ENCODE data around the gene MSL3B.

MSL3B gene

DNA sequence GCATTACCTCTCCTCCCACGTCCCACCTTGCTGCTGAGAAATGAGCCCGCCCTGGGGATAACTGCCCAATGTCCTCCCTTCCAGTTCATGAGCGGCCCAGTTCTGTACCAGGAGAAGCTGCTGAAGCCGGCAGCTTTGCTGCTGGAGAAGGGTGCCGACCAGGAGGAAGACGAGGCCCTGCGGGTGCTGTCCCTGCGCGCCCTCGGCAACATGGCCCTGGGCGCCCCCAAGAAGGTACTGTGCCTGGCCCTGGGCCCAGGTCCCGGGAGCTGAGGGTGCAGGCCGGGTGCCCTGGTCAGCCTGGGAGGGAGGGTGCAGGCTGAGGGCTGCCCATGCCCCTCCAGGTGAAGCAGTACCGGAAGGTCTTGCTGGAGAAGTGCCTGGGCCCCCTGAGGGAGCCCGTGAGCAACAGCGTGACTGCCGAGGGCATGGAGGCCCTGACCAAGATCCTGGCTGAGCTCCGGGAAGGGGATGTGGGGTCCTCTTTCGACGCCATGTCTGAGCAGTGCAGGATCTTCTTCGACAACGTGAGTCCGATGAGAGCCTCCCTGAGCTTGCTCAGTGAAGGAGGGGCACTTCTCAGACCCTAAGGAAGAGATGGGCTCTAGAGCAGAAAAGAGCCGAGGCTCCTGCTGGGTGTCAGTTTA lies 39.5 kb downstream of the MSL3B start:
- H3K4me3 Mint-ChIP-seq = no peak overlapping the region
- DNase-seq (ENCODE audit: low spot score in 2 of 2) (no peak), ATAC-seq (replicated peaks; ENCODE audit: extremely low read depth, poor library complexity, severe bottlenecking) (no peak)
- no peak overlapping the region for H3K27ac Mint-ChIP-seq (ENCODE audit: low read depth)
- peaks cover 2% of the 10 kb centered on the region for H3K36me3 Mint-ChIP-seq (ENCODE audit: insufficient read depth)
- peaks cover 33% of the 10 kb centered on the region for H3K27me3 Mint-ChIP-seq
- H3K4me1 Mint-ChIP-seq = no peaks in the 10 kb centered on the region
- H3K9me3 Mint-ChIP-seq = no peaks in the 10 kb centered on the region

DNA sequence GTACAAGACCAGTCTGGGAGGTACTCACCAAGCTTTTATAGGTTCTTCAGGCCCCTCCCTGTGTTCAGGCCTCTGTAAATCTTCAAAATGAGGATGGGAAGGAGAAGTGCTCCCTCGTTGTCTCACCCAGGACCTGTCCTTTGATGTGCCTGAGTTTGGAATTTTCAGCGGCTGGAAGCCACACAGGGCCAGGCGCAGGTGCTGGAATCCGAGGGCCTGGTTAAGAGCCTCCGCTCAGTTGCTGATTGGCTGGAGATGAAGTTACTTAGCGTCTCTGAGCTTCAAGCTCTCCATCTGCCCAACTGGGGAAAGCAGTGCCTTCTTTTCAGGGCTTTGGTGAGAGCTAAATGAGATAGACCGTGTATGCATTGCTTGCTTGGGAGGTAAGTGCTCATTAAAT lies 43.8 kb downstream of the MSL3B start:
- H3K9me3 Mint-ChIP-seq = no peaks in the 10 kb centered on the region
- DNase-seq (ENCODE audit: low spot score in 2 of 2) (no peak), ATAC-seq (replicated peaks; ENCODE audit: extremely low read depth, poor library complexity, severe bottlenecking) (no peak)
- H3K4me1 Mint-ChIP-seq = no peaks in the 10 kb centered on the region
- H3K4me3 Mint-ChIP-seq = no peak overlapping the region
- H3K36me3 Mint-ChIP-seq (ENCODE audit: insufficient read depth) = peaks cover 2% of the 10 kb centered on the region
- H3K27me3 Mint-ChIP-seq = peaks cover 56% of the 10 kb centered on the region
- no peak overlapping the region for H3K27ac Mint-ChIP-seq (ENCODE audit: low read depth)

DNA sequence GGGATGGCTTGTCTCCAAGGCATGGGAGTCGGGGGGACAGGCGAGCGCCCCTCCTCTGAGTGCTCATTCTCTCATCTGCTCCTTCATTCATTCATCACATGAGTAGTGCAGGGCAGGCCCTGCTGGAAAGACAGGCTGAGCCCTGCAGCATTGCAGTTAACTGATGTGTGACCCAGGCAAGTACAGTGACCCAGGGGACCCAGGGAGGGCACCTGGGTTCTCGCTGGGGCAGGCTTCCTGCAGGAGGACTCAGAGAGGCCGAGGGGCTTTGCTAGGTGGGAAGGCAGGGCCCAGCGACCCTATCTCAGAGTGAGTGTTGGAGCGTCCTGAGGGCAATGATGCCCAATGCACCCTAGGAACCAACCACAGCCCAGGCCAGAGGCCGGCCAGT lies 44.5 kb downstream of the MSL3B start:
- Mint-ChIP-seq H3K27me3 (peaks cover 63% of the 10 kb centered on the region), H3K9me3 (no peaks in the 10 kb centered on the region), H3K36me3 (ENCODE audit: insufficient read depth) (peaks cover 2% of the 10 kb centered on the region), H3K27ac (ENCODE audit: low read depth) (no peak overlapping the region), H3K4me3 (no peak overlapping the region), H3K4me1 (no peaks in the 10 kb centered on the region)
- no peak for ATAC-seq (replicated peaks; ENCODE audit: extremely low read depth, poor library complexity, severe bottlenecking)
- no peak for DNase-seq (ENCODE audit: low spot score in 2 of 2)

DNA sequence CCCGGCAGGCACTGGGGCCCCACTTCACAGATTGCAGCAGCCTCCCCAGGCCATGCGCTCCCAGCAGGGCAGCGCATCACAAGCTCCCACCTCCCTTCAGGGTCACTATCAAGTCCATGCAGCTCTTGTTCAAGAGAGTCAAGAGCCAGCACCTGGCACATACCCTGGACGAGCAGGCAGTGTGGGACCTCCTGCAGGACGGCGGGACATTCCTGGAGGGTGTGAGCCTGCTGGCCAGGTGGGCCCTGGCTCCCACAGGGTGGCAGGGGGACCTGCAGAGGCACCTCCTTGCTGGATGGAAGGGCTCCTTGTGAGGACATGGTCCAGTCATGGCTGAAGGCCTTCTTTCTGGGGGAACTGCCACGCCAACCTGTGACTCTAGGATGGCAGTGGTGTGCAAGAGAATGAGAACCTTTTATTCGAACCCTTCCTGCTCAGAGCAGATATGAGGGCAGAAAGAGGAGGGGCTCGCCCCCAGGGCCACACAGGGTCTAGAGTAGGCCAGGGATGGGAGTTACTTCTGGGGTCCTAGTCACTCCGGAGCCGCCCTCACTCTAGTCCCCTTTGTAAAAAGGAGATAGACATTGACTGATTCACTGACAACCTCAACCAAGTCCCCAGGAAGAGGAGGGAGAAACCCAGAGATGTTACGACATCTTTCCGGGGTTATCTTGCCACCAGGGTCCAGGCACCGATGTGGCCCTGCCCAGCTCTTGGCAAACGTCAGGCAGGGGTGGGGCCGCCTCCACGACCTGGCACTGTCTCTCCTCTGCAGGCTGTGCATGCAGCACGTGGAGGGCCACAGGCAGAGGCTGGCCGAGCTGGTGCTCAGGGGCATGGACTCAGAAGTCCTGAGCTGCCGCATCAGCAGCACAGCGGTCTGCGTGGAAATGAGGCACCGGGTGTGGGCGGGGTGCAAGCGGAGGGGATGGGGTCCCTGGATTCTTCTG lies 45.1 kb downstream of the MSL3B start:
- Mint-ChIP-seq H3K9me3 (no peaks in the 10 kb centered on the region), H3K4me1 (no peaks in the 10 kb centered on the region), H3K27me3 (peaks cover 66% of the 10 kb centered on the region), H3K27ac (ENCODE audit: low read depth) (no peak overlapping the region), H3K36me3 (ENCODE audit: insufficient read depth) (peaks cover 2% of the 10 kb centered on the region), H3K4me3 (no peak overlapping the region)
- DNase-seq (ENCODE audit: low spot score in 2 of 2) (no peak), ATAC-seq (replicated peaks; ENCODE audit: extremely low read depth, poor library complexity, severe bottlenecking) (no peak)

DNA sequence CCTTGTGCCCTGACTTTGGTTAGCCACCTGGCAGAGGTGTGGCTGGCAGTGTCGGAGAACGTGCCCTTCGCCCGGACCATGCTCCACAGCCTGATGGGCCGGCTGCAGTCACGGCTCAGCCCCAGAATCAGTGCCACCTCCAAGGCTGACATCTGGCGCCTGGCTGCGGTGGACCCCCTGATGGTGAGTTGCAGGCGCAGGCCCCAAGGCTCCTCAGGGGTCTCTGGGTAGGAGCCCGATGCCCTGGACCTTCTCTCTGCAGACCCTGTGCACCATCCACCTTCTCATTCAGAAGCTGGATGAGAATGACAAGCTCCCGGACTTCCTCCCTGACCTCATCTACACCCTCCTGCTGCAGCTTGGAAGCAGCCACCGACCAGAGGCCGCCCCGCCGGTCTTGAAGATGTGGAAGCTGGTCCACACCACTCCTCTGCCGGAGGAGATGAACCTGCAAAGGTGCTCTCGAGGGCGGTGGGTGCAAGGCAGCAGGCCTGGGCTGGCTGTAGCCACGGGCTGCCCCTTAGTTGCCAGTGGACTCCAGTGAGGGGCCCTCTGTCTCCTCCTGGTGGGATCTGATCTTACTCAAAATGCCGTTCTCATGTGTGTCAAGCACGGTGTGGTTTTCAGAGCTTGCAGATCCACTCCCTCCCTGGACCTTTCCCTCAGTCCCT lies 46.0 kb downstream of the MSL3B start:
- ATAC-seq (replicated peaks; ENCODE audit: extremely low read depth, poor library complexity, severe bottlenecking) (no peak), DNase-seq (ENCODE audit: low spot score in 2 of 2) (no peak)
- Mint-ChIP-seq H3K4me3 (no peak overlapping the region), H3K27ac (ENCODE audit: low read depth) (no peak overlapping the region), H3K9me3 (no peaks in the 10 kb centered on the region), H3K36me3 (ENCODE audit: insufficient read depth) (no peaks in the 10 kb centered on the region), H3K4me1 (no peaks in the 10 kb centered on the region), H3K27me3 (peaks cover 66% of the 10 kb centered on the region)

DNA sequence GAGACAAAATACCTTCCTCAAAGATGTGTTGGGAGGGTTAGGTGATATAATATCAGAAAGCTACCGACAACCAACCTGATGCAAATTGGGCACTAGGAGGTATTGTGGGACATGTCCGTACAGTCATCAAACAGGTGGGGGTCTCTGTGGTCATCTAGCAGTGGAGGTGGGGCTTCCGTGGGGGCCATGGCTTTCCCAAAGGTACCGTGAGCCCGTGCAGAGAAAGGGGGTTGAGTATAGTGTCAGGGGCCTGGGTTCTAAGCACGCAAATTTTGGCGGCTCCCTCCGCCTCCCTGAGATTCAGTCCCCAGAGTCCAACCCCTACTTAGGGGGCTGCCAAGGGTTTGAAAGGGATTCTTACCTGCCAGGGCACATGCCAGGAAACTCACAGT lies 46.5 kb downstream of the MSL3B start:
- H3K4me1 Mint-ChIP-seq = no peaks in the 10 kb centered on the region
- no peaks in the 10 kb centered on the region for H3K9me3 Mint-ChIP-seq
- H3K4me3 Mint-ChIP-seq = no peak overlapping the region
- no peak overlapping the region for H3K27ac Mint-ChIP-seq (ENCODE audit: low read depth)
- peaks cover 66% of the 10 kb centered on the region for H3K27me3 Mint-ChIP-seq
- DNase-seq (ENCODE audit: low spot score in 2 of 2) = no peak
- no peaks in the 10 kb centered on the region for H3K36me3 Mint-ChIP-seq (ENCODE audit: insufficient read depth)
- no peak for ATAC-seq (replicated peaks; ENCODE audit: extremely low read depth, poor library complexity, severe bottlenecking)

DNA sequence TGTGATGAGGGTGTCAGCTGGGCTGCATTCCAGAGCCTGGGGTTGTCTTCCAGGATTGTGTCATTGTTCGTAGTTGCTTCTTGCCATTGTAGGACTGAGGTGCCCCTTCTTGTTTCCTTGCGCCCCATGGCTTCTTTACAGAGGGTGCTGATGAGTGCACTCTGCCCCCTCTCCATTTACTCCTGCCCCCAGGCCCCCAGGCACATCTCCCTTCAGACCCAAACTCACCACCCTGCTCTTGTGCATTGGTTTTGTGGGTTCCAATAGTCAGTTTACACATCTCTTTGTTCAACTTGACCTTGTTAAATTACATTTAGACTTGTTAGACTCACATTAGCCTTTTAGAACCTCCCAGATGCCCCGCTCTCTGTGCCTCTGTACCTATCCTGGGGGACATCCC lies 47.0 kb downstream of the MSL3B start:
- H3K36me3 Mint-ChIP-seq (ENCODE audit: insufficient read depth) = no peaks in the 10 kb centered on the region
- no peaks in the 10 kb centered on the region for H3K9me3 Mint-ChIP-seq
- ATAC-seq (replicated peaks; ENCODE audit: extremely low read depth, poor library complexity, severe bottlenecking) = no peak
- no peaks in the 10 kb centered on the region for H3K4me1 Mint-ChIP-seq
- no peak for DNase-seq (ENCODE audit: low spot score in 2 of 2)
- H3K27me3 Mint-ChIP-seq = peaks cover 66% of the 10 kb centered on the region
- no peak overlapping the region for H3K27ac Mint-ChIP-seq (ENCODE audit: low read depth)
- H3K4me3 Mint-ChIP-seq = no peak overlapping the region

DNA sequence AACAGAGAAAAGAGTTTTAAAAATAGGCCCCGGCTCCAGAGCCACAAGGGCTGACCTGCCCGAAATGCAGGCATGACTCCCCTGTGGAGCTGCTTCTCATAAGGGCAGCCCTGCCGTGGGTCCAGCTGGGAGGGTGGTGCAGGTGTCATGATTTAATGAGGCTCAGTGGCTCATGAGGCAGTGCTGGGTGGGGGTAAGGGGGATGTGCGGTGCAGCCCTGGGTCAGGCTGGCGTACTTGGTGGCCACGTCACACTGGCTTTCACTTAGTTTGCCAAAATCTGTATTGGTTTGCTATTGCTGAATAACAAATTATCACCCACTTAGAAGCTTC lies 47.4 kb downstream of the MSL3B start:
- H3K36me3 Mint-ChIP-seq (ENCODE audit: insufficient read depth) = no peaks in the 10 kb centered on the region
- H3K4me3 Mint-ChIP-seq = no peak overlapping the region
- ATAC-seq (replicated peaks; ENCODE audit: extremely low read depth, poor library complexity, severe bottlenecking) (no peak), DNase-seq (ENCODE audit: low spot score in 2 of 2) (no peak)
- no peaks in the 10 kb centered on the region for H3K9me3 Mint-ChIP-seq
- peaks cover 66% of the 10 kb centered on the region for H3K27me3 Mint-ChIP-seq
- no peaks in the 10 kb centered on the region for H3K4me1 Mint-ChIP-seq
- no peak overlapping the region for H3K27ac Mint-ChIP-seq (ENCODE audit: low read depth)

DNA sequence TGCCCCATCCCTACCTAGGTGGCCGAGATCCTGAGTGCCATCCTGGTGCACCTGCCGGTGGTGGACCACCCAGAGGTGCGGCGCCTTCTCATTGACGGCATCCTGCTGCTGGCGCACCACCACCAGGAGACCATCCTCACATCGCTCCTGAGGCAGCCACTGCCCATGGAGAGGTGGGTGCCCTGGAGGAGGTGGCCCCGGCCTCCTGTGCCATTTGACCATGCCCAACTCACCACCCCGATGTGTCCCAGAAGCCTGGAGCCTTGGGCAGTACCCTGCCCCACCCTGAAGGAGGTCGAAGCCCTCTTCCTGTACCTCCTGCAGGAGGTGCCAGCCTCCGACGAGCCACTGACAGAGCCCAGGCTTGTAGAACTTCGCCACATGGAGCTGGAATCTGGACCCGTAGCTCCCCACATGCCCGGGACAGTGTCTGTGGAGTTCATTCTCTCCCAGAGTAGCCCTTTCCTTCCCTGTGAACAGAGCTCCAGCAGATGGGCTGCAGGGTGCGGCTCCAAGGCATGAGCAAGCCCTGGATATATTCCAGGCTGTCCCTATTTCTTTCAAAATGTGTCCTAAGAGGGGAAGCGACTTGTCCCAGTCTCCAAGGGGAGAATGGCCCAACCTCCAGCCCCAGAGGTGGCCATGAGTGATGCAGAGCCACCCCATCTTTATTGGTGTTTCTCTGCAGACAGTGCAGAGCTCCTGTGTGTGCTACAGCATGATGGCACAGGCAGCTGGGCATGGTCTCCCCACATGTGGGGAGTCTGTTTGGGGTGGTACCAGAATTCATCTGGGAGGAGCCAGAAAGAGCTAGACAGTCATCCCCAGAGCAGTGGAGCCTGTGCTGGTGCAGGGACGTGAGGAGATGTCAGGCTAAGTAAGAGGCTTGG lies 48.1 kb downstream of the MSL3B start:
- H3K4me3 Mint-ChIP-seq = no peak overlapping the region
- H3K9me3 Mint-ChIP-seq = no peaks in the 10 kb centered on the region
- ATAC-seq (replicated peaks; ENCODE audit: extremely low read depth, poor library complexity, severe bottlenecking) (no peak), DNase-seq (ENCODE audit: low spot score in 2 of 2) (no peak)
- no peak overlapping the region for H3K27ac Mint-ChIP-seq (ENCODE audit: low read depth)
- peaks cover 66% of the 10 kb centered on the region for H3K27me3 Mint-ChIP-seq
- no peaks in the 10 kb centered on the region for H3K36me3 Mint-ChIP-seq (ENCODE audit: insufficient read depth)
- H3K4me1 Mint-ChIP-seq = no peaks in the 10 kb centered on the region

DNA sequence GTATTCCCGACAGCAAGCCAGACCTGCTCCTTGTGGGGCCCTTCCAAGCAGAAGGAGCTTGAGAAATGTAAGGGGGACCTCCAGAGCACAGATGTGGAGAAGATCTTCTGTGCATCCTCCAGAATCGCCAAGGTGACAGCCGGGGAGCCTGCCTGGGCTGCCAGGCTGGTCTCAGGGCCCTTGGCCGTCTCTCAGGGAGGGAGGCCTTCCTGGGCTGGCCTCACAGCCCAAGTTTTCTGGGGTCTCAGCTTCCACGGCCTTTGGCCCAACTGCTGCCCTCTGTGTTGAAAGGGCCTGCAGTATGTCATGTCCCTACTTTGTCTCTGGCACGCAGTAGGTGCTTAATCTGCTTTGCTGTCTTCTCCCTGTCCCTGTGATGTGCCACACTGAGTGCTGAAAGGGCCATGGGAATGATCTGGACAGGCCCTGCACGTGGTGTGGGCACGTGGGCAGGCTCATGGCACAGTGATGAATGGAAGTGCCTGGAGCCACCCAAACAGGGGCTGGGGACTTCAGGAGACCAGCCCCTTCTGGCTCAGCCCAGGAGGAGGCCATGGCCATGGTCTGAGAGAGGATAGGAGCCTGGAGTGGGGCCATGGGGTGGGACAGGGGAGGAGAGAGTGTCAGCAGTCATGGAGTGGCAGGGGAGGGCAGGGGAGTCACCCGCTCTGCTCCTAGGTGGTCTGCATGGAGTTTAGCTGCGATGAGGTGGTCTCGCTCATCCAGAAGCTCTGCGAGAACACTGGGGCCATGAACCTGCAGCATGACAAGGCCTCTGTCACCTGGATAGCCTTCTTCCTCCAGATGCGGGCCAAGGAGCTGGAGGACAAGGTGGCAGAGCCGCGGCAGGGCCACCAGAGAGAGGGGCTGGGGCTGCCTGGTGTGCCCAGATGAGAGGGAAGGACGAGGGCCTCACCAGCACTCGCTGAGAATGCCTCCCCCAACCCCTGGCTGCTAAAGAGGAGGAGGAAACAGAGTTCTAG lies 49.3 kb downstream of the MSL3B start:
- ATAC-seq (replicated peaks; ENCODE audit: extremely low read depth, poor library complexity, severe bottlenecking) (no peak), DNase-seq (ENCODE audit: low spot score in 2 of 2) (no peak)
- Mint-ChIP-seq H3K9me3 (no peaks in the 10 kb centered on the region), H3K27me3 (peaks cover 78% of the 10 kb centered on the region), H3K36me3 (ENCODE audit: insufficient read depth) (no peaks in the 10 kb centered on the region), H3K27ac (ENCODE audit: low read depth) (no peak overlapping the region), H3K4me1 (no peaks in the 10 kb centered on the region), H3K4me3 (no peak overlapping the region)

DNA sequence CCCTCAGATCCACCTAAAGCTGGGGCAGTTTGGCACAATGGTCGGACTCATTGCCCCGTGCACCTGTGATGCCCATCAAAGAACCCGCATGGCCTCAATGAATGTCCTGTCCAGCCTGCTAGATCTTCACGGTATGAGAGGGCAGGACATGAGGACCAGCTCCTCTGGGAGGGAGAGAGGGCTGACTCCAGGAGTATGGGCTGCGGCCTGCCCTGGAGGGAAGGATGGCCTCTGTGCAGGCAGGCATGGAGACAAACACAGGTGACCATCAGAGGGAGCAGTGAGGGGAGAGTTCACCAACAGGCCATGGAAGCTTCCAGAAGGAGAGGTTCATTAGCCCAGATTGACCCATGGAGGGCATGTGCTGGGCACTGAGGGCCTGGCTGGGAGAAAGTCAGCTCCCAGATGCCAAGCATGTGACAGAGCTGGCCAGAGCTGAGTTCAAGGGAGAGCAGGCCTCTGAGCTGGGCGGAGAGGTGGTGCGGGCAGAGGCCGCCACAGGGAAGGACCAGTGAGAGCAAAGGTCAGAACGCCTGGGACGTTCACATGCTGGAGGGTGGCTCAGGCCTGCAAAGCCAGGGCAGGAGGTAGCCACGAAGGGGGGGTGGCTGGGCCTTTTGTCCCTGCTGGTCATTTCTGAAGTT lies 50.1 kb downstream of the MSL3B start:
- Mint-ChIP-seq H3K4me3 (no peak overlapping the region), H3K27me3 (peaks cover 80% of the 10 kb centered on the region), H3K4me1 (no peaks in the 10 kb centered on the region), H3K27ac (ENCODE audit: low read depth) (no peak overlapping the region), H3K36me3 (ENCODE audit: insufficient read depth) (no peaks in the 10 kb centered on the region), H3K9me3 (no peaks in the 10 kb centered on the region)
- ATAC-seq (replicated peaks; ENCODE audit: extremely low read depth, poor library complexity, severe bottlenecking) = no peak
- DNase-seq (ENCODE audit: low spot score in 2 of 2) = no peak
